Endothelial cell of umbilical vein (primary cell): ENCODE data around the gene CNOT4. TPM values are rescaled to one million over a fixed set of nuclear protein-coding genes. Genes with fewer than 3 reads are reported as not detected.

Source experiments
- BruUV-seq: library from RNA; stranded (reverse); fragments of 400-500 nt; replicated peaks from 2 replicates; lab custom pipeline; 2021; lab: Mats Ljungman, UMichigan
- CTCF ChIA-PET: fragments of 300-600, 350-600 bp; sonication (Branson Sonifier 250); formaldehyde crosslinking; loops from one replicate; lab custom pipeline; 2021; ENCODE audit warnings: antibody characterized with exemption, inconsistent platforms; lab: Charles Lee
- POLR2A ChIA-PET: fragments of 300-600, 350-600 bp; sonication (Branson Sonifier 250); formaldehyde crosslinking; loops from one replicate; lab custom pipeline; 2021; ENCODE audit warnings: antibody characterized with exemption, inconsistent platforms; lab: Charles Lee
- DNase-seq: peaks from one replicate; pipeline ENCODE4 v3.0.0-alpha.2; 2011; ENCODE audit warnings: low read depth, low spot score
- FAIRE-seq: peaks from 2 replicates; lab custom pipeline; 2011; peaks lifted over from hg19 to GRCh38; lab: Jason Lieb, UNC
- H2AFZ ChIP-seq: 2 replicates; pipeline ENCODE4 v1.6.0; 2012; ENCODE audit warnings: low read depth, low read length, control low read depth, inconsistent platforms
- H3K27ac ChIP-seq: 2 replicates; pipeline ENCODE4 v1.5.1; 2011; ENCODE audit warnings: low read depth, mild to moderate bottlenecking, control low read depth, low read length, moderate library complexity; ENCODE audit not compliant: insufficient read depth
- H3K27me3 ChIP-seq, 2 experiments: 2 replicates each; pipeline versions ENCODE4 v1.6.0 to v1.6.1; 2011; ENCODE audit warnings: low read length in 2 of 2, mixed read lengths in 1 of 2; ENCODE audit not compliant: control insufficient read depth in 2 of 2, insufficient read depth in 2 of 2
- H3K36me3 ChIP-seq, 2 experiments: 2 replicates in 1 of 2; 3 replicates in 1 of 2; pipeline ENCODE4 v1.5.1; 2011; ENCODE audit warnings: low read length in 2 of 2, mild to moderate bottlenecking in 1 of 2, moderate library complexity in 1 of 2; ENCODE audit not compliant: control insufficient read depth in 2 of 2, insufficient read depth in 2 of 2; ENCODE audit errors: extremely low read depth in 1 of 2
- H3K4me1 ChIP-seq: 3 replicates; pipeline ENCODE4 v1.5.1; 2011; ENCODE audit warnings: mild to moderate bottlenecking, low read length; ENCODE audit not compliant: control insufficient read depth, insufficient read depth; ENCODE audit errors: extremely low read depth
- H3K4me2 ChIP-seq: 2 replicates; pipeline ENCODE4 v1.6.1; 2011; ENCODE audit warnings: low read length, control low read depth, mixed read lengths; ENCODE audit not compliant: insufficient read depth
- H3K4me3 ChIP-seq, 3 experiments: fragments of 200-600 bp in 1 of 3; sonication (generic), shearing (Covaris generic) in 1 of 3; replicated peaks in 1 of 3; 2 replicates each; pipeline ENCODE4 v1.5.1; 2011 to 2016; ENCODE audit warnings: control low read depth in 3 of 3, low read length in 3 of 3, mild to moderate bottlenecking in 2 of 3, inconsistent platforms in 1 of 3, low read depth in 1 of 3, moderate library complexity in 1 of 3; ENCODE audit not compliant: insufficient read depth in 1 of 3
- H3K79me2 ChIP-seq: 2 replicates; pipeline ENCODE4 v1.6.0; 2012; ENCODE audit warnings: low read length, inconsistent platforms; ENCODE audit not compliant: control insufficient read depth, insufficient read depth
- H3K9ac ChIP-seq: replicated peaks from 2 replicates; pipeline ENCODE3; 2011; ENCODE audit warnings: low read length, control low read depth; ENCODE audit not compliant: insufficient read depth; ENCODE audit errors: extremely low read depth
- H3K9me1 ChIP-seq: replicated peaks from 3 replicates; pipeline ENCODE4 v1.6.0; 2011; ENCODE audit warnings: mild to moderate bottlenecking, low read length; ENCODE audit not compliant: control insufficient read depth, insufficient read depth; ENCODE audit errors: extremely low read depth
- H3K9me3 ChIP-seq: replicated peaks from 2 replicates; pipeline ENCODE4 v1.5.1; 2012; ENCODE audit warnings: low read length, inconsistent platforms; ENCODE audit not compliant: control insufficient read depth, insufficient read depth
- H4K20me1 ChIP-seq: replicated peaks from 2 replicates; pipeline ENCODE3; 2011; ENCODE audit warnings: mild to moderate bottlenecking, low read length; ENCODE audit not compliant: control insufficient read depth, insufficient read depth; ENCODE audit errors: extremely low read depth
- CTCF ChIP-seq, 2 donors: IDR thresholded peaks; 1 replicate in 1 of 2; 2 replicates in 1 of 2; pipeline ENCODE4 v1.5.1; 2011; ENCODE audit warnings: low read length in 2 of 2, mild to moderate bottlenecking in 2 of 2, moderate library complexity in 2 of 2, control low read depth in 1 of 2, inconsistent platforms in 1 of 2, low read depth in 1 of 2; ENCODE audit not compliant: insufficient read depth in 1 of 2; ENCODE audit errors: extremely low read depth in 1 of 2
- EZH2 ChIP-seq: IDR thresholded peaks from 2 replicates; pipeline ENCODE4 v1.6.1; 2012; ENCODE audit warnings: borderline replicate concordance, low read depth, mild to moderate bottlenecking, moderate library complexity, low read length, inconsistent platforms; ENCODE audit not compliant: severe bottlenecking
- FOS ChIP-seq: IDR thresholded peaks from 2 replicates; pipeline ENCODE4 v1.6.1; 2011; ENCODE audit warnings: mild to moderate bottlenecking, low read length, moderate library complexity, borderline replicate concordance; ENCODE audit not compliant: insufficient read depth
- GATA2 ChIP-seq: IDR thresholded peaks from 2 replicates; pipeline ENCODE4 v1.7.0; 2011; ENCODE audit warnings: low read depth, mild to moderate bottlenecking, moderate library complexity, mixed read lengths, low read length; ENCODE audit not compliant: insufficient read length, insufficient read depth
- JUN ChIP-seq: IDR thresholded peaks from 2 replicates; pipeline ENCODE4 v1.6.1; 2011; ENCODE audit warnings: borderline replicate concordance, low read depth; ENCODE audit not compliant: insufficient read length, insufficient read depth
- MYC ChIP-seq: IDR thresholded peaks from one replicate; pipeline ENCODE4 v1.6.1; 2011; ENCODE audit warnings: mild to moderate bottlenecking, low read depth, low read length
- POLR2A ChIP-seq: IDR thresholded peaks from 2 replicates; pipeline ENCODE4 v1.6.1; 2012; ENCODE audit warnings: low read depth, mild to moderate bottlenecking, control low read depth, low read length
- POLR2AphosphoS5 ChIP-seq: IDR thresholded peaks from 2 replicates; pipeline ENCODE4 v1.6.1; 2012; ENCODE audit warnings: low read depth, mild to moderate bottlenecking, control low read depth, low read length, moderate library complexity; ENCODE audit not compliant: insufficient read depth
- dilution Hi-C: fragments of 300-500 bp; cut with MboI; formaldehyde crosslinking; loops from one replicate; pipeline ENCODE4 v1.15.0; 2019; ENCODE audit warnings: low sequenced_read_pairs; ENCODE audit not compliant: extremely low pct_ligation_motif_present
- intact Hi-C: fragments of 100-400 bp; cut with micrococcal nuclease; formaldehyde crosslinking; loops from one replicate; pipeline ENCODE4 v1.10.0; 2022
- polyA plus RNA-seq, 4 experiments: library from polyadenylated mRNA; depleted of rRNA in 3 of 4; stranded (reverse) in 3 of 4; unstranded in 1 of 4; fragments of >200 nt; gene quantifications; 2 replicates each; pipeline versions ENCODE4 v1.2.1 to v1.2.3, GENCODE V29; 2011 to 2012; ENCODE audit warnings: missing spikeins in 1 of 4
- total RNA-seq: library from RNA; stranded (reverse); gene quantifications from 2 replicates; pipeline ENCODE4 v1.2.3, GENCODE V29; 2021
- TF ChIP-seq, protein P1 (sequence below): IDR thresholded peaks from 2 replicates; pipeline ENCODE4 v1.6.1; 2011; ENCODE audit not compliant: insufficient read depth, insufficient read length

The CNOT4 gene
- total and polyA plus RNA-seq, 2 donors (not counting 3 experiments of a cell fraction or from before 2014, with no cell fraction given): 10.3 to 21.7 TPM

DNA sequence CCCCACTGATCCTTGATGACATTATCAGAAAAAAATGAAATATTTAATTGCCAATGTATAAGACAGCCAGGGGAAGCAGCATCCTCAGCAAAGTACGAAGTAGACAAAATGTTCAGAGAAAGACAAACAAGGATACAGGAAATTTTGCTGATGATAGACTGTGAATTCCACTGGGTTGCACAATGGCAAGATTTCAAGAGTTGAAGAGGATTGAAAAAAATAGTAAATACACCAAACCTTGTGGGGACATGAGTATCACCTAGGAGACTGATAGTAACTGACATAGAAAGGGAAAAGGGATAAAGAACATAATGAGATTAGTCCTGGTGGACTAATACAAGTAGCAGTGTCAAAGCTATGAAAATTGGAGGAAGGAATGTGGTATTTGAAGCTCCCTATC is 16.5 kb downstream of the CNOT4 start:
- no peak for TF ChIP-seq JUN
- no peak for TF ChIP-seq POLR2AphosphoS5
- TF ChIP-seq FOS: no peak
- no peak for TF ChIP-seq CTCF (IDR thresholded peaks at IDR 0.05; ENCODE audit: extremely low read depth in 1 of 2, insufficient read depth in 1 of 2, low read depth in 1 of 2, low read length in 2 of 2)
- no peak for TF ChIP-seq EZH2
- TF ChIP-seq, protein P1, sequence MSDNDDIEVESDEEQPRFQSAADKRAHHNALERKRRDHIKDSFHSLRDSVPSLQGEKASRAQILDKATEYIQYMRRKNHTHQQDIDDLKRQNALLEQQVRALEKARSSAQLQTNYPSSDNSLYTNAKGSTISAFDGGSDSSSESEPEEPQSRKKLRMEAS: no peak
- no peak for TF ChIP-seq GATA2
- no peak for TF ChIP-seq MYC
- TF ChIP-seq POLR2A: no peak

More for the DNA sequence above, 16.5 kb downstream of the CNOT4 start:
- no peak for DNase-seq
- Histone ChIP-seq H3K4me3 (no peak overlapping the region), H3K9me1 (no peaks in the 10 kb centered on the region), H3K4me2 (no peak overlapping the region), H3K4me1 (peaks cover 8% of the 10 kb centered on the region), H3K9me3 (no peaks in the 10 kb centered on the region), H3K27me3 (no peaks in the 10 kb centered on the region), H4K20me1 (peaks cover 16% of the 10 kb centered on the region), H3K79me2 (peaks cover 89% of the 10 kb centered on the region), H2AFZ (no peak overlapping the region), H3K36me3 (no peaks in the 10 kb centered on the region), H3K9ac (no peak overlapping the region), H3K27ac (no peak overlapping the region)
- intact Hi-C loops: no loop called here
- POLR2A ChIA-PET: no interaction called here
- no peak for FAIRE-seq
- dilution Hi-C loops: no loop called here
- CTCF ChIA-PET: no interaction called here
- no TSS peak for BruUV-seq
